ENCODE measurements around the gene PRR29.

The PRR29 gene

GRCh38 chr17:64024781-64025731, 26.9 kb downstream of the PRR29 start:
- intact Hi-C loops (cut with DNase I; ENCODE audit: low total_unique reads), result loop anchor here (5.0 to 10.0 kb wide), 3 partner anchors 100 to 260 kb away; partner anchors contain the start of gene ERN1
- peaks cover 0 to 11% of the 10 kb centered on the region in 2 donors for H3K27me3 ChIP-seq
- H3K4me1 ChIP-seq, result no peaks in the 10 kb centered on the region
- TF ChIP-seq, protein P1, sequence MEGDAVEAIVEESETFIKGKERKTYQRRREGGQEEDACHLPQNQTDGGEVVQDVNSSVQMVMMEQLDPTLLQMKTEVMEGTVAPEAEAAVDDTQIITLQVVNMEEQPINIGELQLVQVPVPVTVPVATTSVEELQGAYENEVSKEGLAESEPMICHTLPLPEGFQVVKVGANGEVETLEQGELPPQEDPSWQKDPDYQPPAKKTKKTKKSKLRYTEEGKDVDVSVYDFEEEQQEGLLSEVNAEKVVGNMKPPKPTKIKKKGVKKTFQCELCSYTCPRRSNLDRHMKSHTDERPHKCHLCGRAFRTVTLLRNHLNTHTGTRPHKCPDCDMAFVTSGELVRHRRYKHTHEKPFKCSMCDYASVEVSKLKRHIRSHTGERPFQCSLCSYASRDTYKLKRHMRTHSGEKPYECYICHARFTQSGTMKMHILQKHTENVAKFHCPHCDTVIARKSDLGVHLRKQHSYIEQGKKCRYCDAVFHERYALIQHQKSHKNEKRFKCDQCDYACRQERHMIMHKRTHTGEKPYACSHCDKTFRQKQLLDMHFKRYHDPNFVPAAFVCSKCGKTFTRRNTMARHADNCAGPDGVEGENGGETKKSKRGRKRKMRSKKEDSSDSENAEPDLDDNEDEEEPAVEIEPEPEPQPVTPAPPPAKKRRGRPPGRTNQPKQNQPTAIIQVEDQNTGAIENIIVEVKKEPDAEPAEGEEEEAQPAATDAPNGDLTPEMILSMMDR (IDR thresholded peaks at IDR 0.05), result no peak
- H3K4me3 ChIP-seq, result no peak overlapping the region
- no peak for DNase-seq
- H3K9me3 ChIP-seq, result no peaks in the 10 kb centered on the region
- H3K36me3 ChIP-seq, result no peaks in the 10 kb centered on the region
- no peak overlapping the region for H3K27ac ChIP-seq

DNA sequence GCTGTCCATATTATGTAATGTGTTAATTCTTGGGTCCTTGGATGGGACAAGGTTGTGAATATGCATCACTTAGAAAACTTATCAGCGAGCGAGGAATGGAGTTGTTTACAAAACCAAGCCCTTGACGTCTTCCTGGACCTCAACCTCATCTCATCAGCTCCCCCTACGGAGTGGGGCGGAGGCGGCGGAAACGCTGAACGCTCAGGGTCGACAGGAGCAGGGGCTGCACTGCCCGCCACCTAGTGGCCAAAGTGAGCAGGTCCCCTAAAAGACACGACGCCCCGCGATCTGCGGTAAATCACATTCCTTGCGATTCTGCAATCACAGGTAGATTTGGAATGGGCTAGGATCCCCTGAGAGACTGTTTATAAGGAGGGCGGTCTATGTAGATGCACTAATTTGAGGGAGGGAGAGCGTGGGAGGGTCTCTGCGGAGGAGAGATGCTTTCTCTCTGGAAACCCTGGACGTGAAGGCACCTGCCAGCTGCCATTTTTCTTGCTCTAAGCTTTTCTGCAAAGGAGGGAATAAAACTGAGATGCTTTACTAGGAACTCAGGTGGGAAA, 27.7 kb downstream of the PRR29 start:
- TF ChIP-seq, protein P1 (IDR thresholded peaks at IDR 0.05), result peak; percentile 78 to 86
- Histone ChIP-seq H3K9me3 (no peaks in the 10 kb centered on the region), H3K27me3 (peaks cover 0 to 11% of the 10 kb centered on the region in 2 donors), H3K4me3 (no peak overlapping the region), H3K36me3 (no peaks in the 10 kb centered on the region), H3K27ac (no peak overlapping the region), H3K4me1 (no peaks in the 10 kb centered on the region)
- DNase-seq, result peak; percentile 65 to 78
- intact Hi-C loops (cut with DNase I; ENCODE audit: low total_unique reads), result loop anchor here (5.0 to 10.0 kb wide), 3 partner anchors 101 to 259 kb away; partner anchors contain the start of gene ERN1

DNA sequence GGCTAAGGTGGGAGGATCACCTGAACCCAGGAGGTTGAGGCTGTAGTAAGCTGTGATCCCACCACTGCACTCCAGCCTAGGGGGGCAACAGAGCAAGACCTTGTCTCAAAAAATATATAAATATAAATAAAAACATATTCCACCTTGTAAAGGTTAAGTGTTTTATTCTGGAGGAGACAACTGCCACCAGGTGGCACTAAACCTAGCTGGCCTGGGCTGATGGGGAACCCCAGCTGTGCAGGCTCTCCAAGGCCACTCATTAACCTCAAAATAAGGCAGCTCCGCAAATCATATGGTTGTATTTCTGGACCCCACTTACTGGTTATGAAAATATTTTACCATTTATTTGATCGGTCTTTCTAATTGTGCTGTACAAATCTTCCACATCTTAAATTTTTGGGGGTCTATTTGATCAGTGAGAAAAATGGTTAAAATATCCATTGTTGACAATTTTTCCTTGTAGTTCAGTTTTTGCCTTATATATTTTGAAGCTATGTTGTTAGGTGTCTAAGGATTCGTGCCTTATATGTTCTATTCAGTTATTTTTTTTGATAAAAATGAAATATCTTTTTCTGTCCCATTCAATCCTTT, 30.8 kb downstream of the PRR29 start:
- Histone ChIP-seq H3K27me3 (peaks cover 0 to 11% of the 10 kb centered on the region in 2 donors), H3K27ac (no peak overlapping the region), H3K36me3 (no peaks in the 10 kb centered on the region), H3K4me1 (no peaks in the 10 kb centered on the region), H3K9me3 (no peaks in the 10 kb centered on the region), H3K4me3 (no peak overlapping the region)
- TF ChIP-seq, protein P1 (IDR thresholded peaks at IDR 0.05), result peak; percentile 59 to 74
- peak in 1 of 2 donors; percentile 57 for DNase-seq
- intact Hi-C loops (cut with DNase I; ENCODE audit: low total_unique reads), result loop anchor here (5.0 to 10.0 kb wide), 3 partner anchors 103 to 256 kb away; partner anchors contain the start of gene ERN1

GRCh38 chr17:64032081-64032480, 33.9 kb downstream of the PRR29 start:
- no peaks in the 10 kb centered on the region for H3K9me3 ChIP-seq
- H3K4me1 ChIP-seq, result no peaks in the 10 kb centered on the region
- no peak overlapping the region for H3K4me3 ChIP-seq
- no peak for DNase-seq
- intact Hi-C loops (cut with DNase I; ENCODE audit: low total_unique reads), result no loop called here
- TF ChIP-seq, protein P1 (IDR thresholded peaks at IDR 0.05), result no peak
- H3K36me3 ChIP-seq, result no peaks in the 10 kb centered on the region
- no peak overlapping the region for H3K27ac ChIP-seq
- no peaks in the 10 kb centered on the region for H3K27me3 ChIP-seq

- intact Hi-C loops (cut with DNase I; ENCODE audit: low total_unique reads), result no loop called here
Measured at GRCh38 chr17:64036198-64036922, 38.2 kb downstream of the PRR29 start.

More at GRCh38 chr17:64036198-64036922, 38.2 kb downstream of the PRR29 start:
- Histone ChIP-seq H3K27ac (no peak overlapping the region), H3K4me1 (no peaks in the 10 kb centered on the region), H3K27me3 (no peaks in the 10 kb centered on the region), H3K4me3 (no peak overlapping the region), H3K9me3 (no peaks in the 10 kb centered on the region), H3K36me3 (peaks cover 0 to 24% (median 0%) of the 10 kb centered on the region in 3 donors)
- no peak for DNase-seq
- TF ChIP-seq, protein P1 (IDR thresholded peaks at IDR 0.05), result no peak
